WTC11 (cell line): ENCODE results near the gene ARHGAP15. TPM values are rescaled to one million over a fixed set of nuclear protein-coding genes. Genes with fewer than 3 reads are reported as not detected.

Source experiments
- ATAC-seq: fragments of 200-7000 bp; cut with Tn5 transposase; 2 replicates; pipeline ENCODE4 v1.10.0; 2021; ENCODE audit warnings: mild to moderate bottlenecking, moderate library complexity
- CTCF ChIA-PET: fragments of 300-600 bp; sonication (Branson Sonifier 250); formaldehyde crosslinking; loops from one replicate; lab custom pipeline; 2021; ENCODE audit warnings: antibody characterized with exemption; lab: Charles Lee
- POLR2A ChIA-PET: fragments of 350-600 bp; sonication (Branson Sonifier 250); formaldehyde crosslinking; loops from one replicate; lab custom pipeline; 2021; ENCODE audit warnings: antibody characterized with exemption; lab: Charles Lee
- DNase-seq: peaks from one replicate; pipeline ENCODE4 v3.0.0; 2021; ENCODE audit warnings: low spot score
- H3K27ac Mint-ChIP-seq: 2 replicates; pipeline ENCODE4 v1.8.0; 2021; ENCODE audit warnings: mixed read lengths
- H3K27me3 Mint-ChIP-seq: 2 replicates; pipeline ENCODE4 v1.8.0; 2021; ENCODE audit warnings: low read depth, mild to moderate bottlenecking, moderate library complexity, mixed read lengths
- H3K36me3 Mint-ChIP-seq: 2 replicates; pipeline ENCODE4 v1.8.0; 2021; ENCODE audit warnings: mixed read lengths
- H3K4me1 Mint-ChIP-seq: 2 replicates; pipeline ENCODE4 v1.8.0; 2022; ENCODE audit warnings: mixed read lengths
- H3K4me3 Mint-ChIP-seq: 2 replicates; pipeline ENCODE4 v1.8.0; 2021; ENCODE audit warnings: mild to moderate bottlenecking, moderate library complexity, mixed read lengths
- H3K9me3 Mint-ChIP-seq: 2 replicates; pipeline ENCODE4 v1.8.0; 2021; ENCODE audit warnings: mixed read lengths
- CBFB ChIP-seq: sonication (generic); formaldehyde crosslinking; IDR thresholded peaks from 2 replicates; pipeline ENCODE4 v1.8.1; 2022; ENCODE audit warnings: mild to moderate bottlenecking, low read depth, missing genetic modification reagents
- CREM ChIP-seq: sonication (generic); formaldehyde crosslinking; IDR thresholded peaks from 2 replicates; pipeline ENCODE4 v1.8.1; 2022; ENCODE audit warnings: mild to moderate bottlenecking, missing genetic modification reagents, moderate library complexity
- CTCF ChIP-seq: fragments of 200-600 bp; IDR thresholded peaks from 2 replicates; pipeline ENCODE4 v1.8.0; 2022; ENCODE audit warnings: antibody characterized with exemption
- EMX1 ChIP-seq: fragments of 250-450 bp; sonication (Bioruptor Pico); IDR thresholded peaks from 2 replicates; pipeline ENCODE4 v1.8.0; 2021; ENCODE audit warnings: mild to moderate bottlenecking
- ETV6 ChIP-seq: sonication (generic); formaldehyde crosslinking; IDR thresholded peaks from 2 replicates; pipeline ENCODE4 v1.8.1; 2022; ENCODE audit warnings: mild to moderate bottlenecking, missing genetic modification reagents
- FOXK1 ChIP-seq: sonication (generic); formaldehyde crosslinking; IDR thresholded peaks from 2 replicates; pipeline ENCODE4 v1.8.0; 2022; ENCODE audit warnings: mild to moderate bottlenecking, moderate library complexity, missing genetic modification reagents
- HMGXB4 ChIP-seq: sonication (generic); formaldehyde crosslinking; IDR thresholded peaks from 2 replicates; pipeline ENCODE4 v1.8.1; 2023; ENCODE audit warnings: mild to moderate bottlenecking, moderate library complexity, missing genetic modification reagents
- IRF2 ChIP-seq: sonication (generic); formaldehyde crosslinking; IDR thresholded peaks from 2 replicates; pipeline ENCODE4 v1.8.0; 2022; ENCODE audit warnings: low read depth, missing genetic modification reagents, borderline replicate concordance
- NFATC4 ChIP-seq: fragments of 250-450 bp; sonication (Bioruptor Pico); IDR thresholded peaks from 2 replicates; pipeline ENCODE4 v1.9.0; 2021; ENCODE audit warnings: mild to moderate bottlenecking
- NFE2L1 ChIP-seq: sonication (generic); formaldehyde crosslinking; IDR thresholded peaks from 2 replicates; pipeline ENCODE4 v1.8.1; 2023; ENCODE audit warnings: missing genetic modification reagents
- NR1H2 ChIP-seq: sonication (generic); formaldehyde crosslinking; IDR thresholded peaks from 2 replicates; pipeline ENCODE4 v1.9.0; 2021; ENCODE audit warnings: mild to moderate bottlenecking, moderate library complexity, missing genetic modification reagents
- OVOL2 ChIP-seq: fragments of 250-450 bp; sonication (Bioruptor Pico); IDR thresholded peaks from 2 replicates; pipeline ENCODE4 v1.9.0; 2021; ENCODE audit warnings: mild to moderate bottlenecking, borderline replicate concordance
- SMAD4 ChIP-seq: sonication (generic); formaldehyde crosslinking; IDR thresholded peaks from 2 replicates; pipeline ENCODE4 v1.8.0; 2022; ENCODE audit warnings: mild to moderate bottlenecking, missing genetic modification reagents
- SOX15 ChIP-seq: fragments of 250-450 bp; sonication (Bioruptor Pico); IDR thresholded peaks from 2 replicates; pipeline ENCODE4 v1.9.0; 2021; ENCODE audit warnings: mild to moderate bottlenecking
- SP1 ChIP-seq: sonication (generic); formaldehyde crosslinking; conservative IDR thresholded peaks from 2 replicates; pipeline ENCODE4 v1.8.1; 2022; ENCODE audit warnings: missing genetic modification reagents
- TCF7 ChIP-seq: sonication (generic); formaldehyde crosslinking; IDR thresholded peaks from 2 replicates; pipeline ENCODE4 v1.8.0; 2022; ENCODE audit warnings: mild to moderate bottlenecking, low read depth, missing genetic modification reagents, moderate library complexity
- TEAD1 ChIP-seq: sonication (generic); formaldehyde crosslinking; IDR thresholded peaks from 2 replicates; pipeline ENCODE4 v1.8.0; 2022; ENCODE audit warnings: mild to moderate bottlenecking, missing genetic modification reagents
- TEAD4 ChIP-seq: sonication (generic); formaldehyde crosslinking; IDR thresholded peaks from 2 replicates; pipeline ENCODE4 v1.8.0; 2022; ENCODE audit warnings: mild to moderate bottlenecking, missing genetic modification reagents
- USF1 ChIP-seq: sonication (generic); formaldehyde crosslinking; IDR thresholded peaks from 2 replicates; pipeline ENCODE4 v1.8.0; 2022; ENCODE audit warnings: mild to moderate bottlenecking, missing genetic modification reagents
- USF2 ChIP-seq: sonication (generic); formaldehyde crosslinking; IDR thresholded peaks from 2 replicates; pipeline ENCODE4 v1.8.1; 2023; ENCODE audit warnings: mild to moderate bottlenecking, missing genetic modification reagents, moderate library complexity
- ZBTB21 ChIP-seq: sonication (generic); formaldehyde crosslinking; IDR thresholded peaks from 2 replicates; pipeline ENCODE4 v1.8.1; 2023; ENCODE audit warnings: mild to moderate bottlenecking, missing genetic modification reagents, borderline replicate concordance
- ZMAT4 ChIP-seq: fragments of 250-450 bp; sonication (Bioruptor Pico); IDR thresholded peaks from 2 replicates; pipeline ENCODE4 v1.9.0; 2021; ENCODE audit warnings: mild to moderate bottlenecking
- ZNF232 ChIP-seq: sonication (generic); formaldehyde crosslinking; IDR thresholded peaks from 2 replicates; pipeline ENCODE4 v1.8.0; 2022; ENCODE audit warnings: mild to moderate bottlenecking, missing genetic modification reagents
- ZNF263 ChIP-seq: sonication (generic); formaldehyde crosslinking; IDR thresholded peaks from 2 replicates; pipeline ENCODE4 v1.8.1; 2022; ENCODE audit warnings: low read depth, mild to moderate bottlenecking, moderate library complexity, missing genetic modification reagents
- ZNF416 ChIP-seq: fragments of 250-450 bp; sonication (Bioruptor Pico); IDR thresholded peaks from 2 replicates; pipeline ENCODE4 v1.9.0; 2021; ENCODE audit warnings: mild to moderate bottlenecking, inconsistent platforms
- ZNF425 ChIP-seq: fragments of 250-450 bp; sonication (Bioruptor Pico); conservative IDR thresholded peaks from 2 replicates; pipeline ENCODE4 v1.9.0; 2021; ENCODE audit warnings: mild to moderate bottlenecking
- total RNA-seq: library from RNA; stranded (reverse); gene quantifications from 3 replicates; pipeline ENCODE4 v1.2.3, GENCODE V29; 2021

The ARHGAP15 gene
- total RNA-seq, 1 experiment from 2014 or later = 0.28 TPM

- Mint-ChIP-seq H3K27me3 (no peaks in the 10 kb centered on the region), H3K9me3 (no peaks in the 10 kb centered on the region), H3K36me3 (no peaks in the 10 kb centered on the region), H3K27ac (peak overlapping the region; percentile 94), H3K4me3 (peak overlapping the region; percentile 14), H3K4me1 (peaks cover 60% of the 10 kb centered on the region)
- ChIA-PET POLR2A (no interaction called here), CTCF (interaction anchor here (1.1 kb wide), 1 partner anchor 689 kb away, joined by 3 read pairs; no protein-coding TSS in a partner anchor)
- ATAC-seq (peak; percentile 80), DNase-seq (no peak)
- TF ChIP-seq ZNF232 (CRISPR knock-in tag) (0 out of 2 replicates have a peak, but pooled peaks have one; percentile 29), IRF2 (CRISPR knock-in tag) (no peak), FOXK1 (CRISPR knock-in tag) (peak; percentile 34; the same call in 1 of the 2 replicates), NFATC4 (CRISPR knock-in tag) (no peak), NFE2L1 (peak; percentile 51; the same call in 1 of the 2 replicates), SMAD4 (CRISPR knock-in tag) (no peak), ETV6 (CRISPR knock-in tag) (0 out of 2 replicates have a peak, but pooled peaks have one; percentile 44), TCF7 (no peak), NR1H2 (no peak), USF1 (CRISPR knock-in tag) (peak; percentile 55; the same call in 1 of the 2 replicates), OVOL2 (CRISPR knock-in tag) (no peak), TEAD1 (CRISPR knock-in tag) (peak; percentile 82), ZMAT4 (CRISPR knock-in tag) (no peak), SP1 (peak; percentile 40; the same call in 1 of the 2 replicates), CBFB (CRISPR knock-in tag) (no peak), ZNF263 (CRISPR knock-in tag) (no peak), ZBTB21 (CRISPR knock-in tag) (no peak), SOX15 (CRISPR knock-in tag) (no peak), USF2 (CRISPR knock-in tag) (peak; percentile 67), CREM (CRISPR knock-in tag) (no peak), EMX1 (CRISPR knock-in tag) (no peak), ZNF416 (no peak)
Observed at GRCh38 chr2:143762176-143762928, 633.1 kb downstream of the ARHGAP15 start.

GRCh38 chr2:143764261-143764660 lies 635.0 kb downstream of the ARHGAP15 start:
- no peak for TF ChIP-seq CREM (CRISPR knock-in tag)
- TF ChIP-seq FOXK1 (CRISPR knock-in tag) = no peak
- no peak for TF ChIP-seq TEAD4
- no peak for TF ChIP-seq HMGXB4 (CRISPR knock-in tag)
- no peak for TF ChIP-seq CTCF
- TF ChIP-seq ZBTB21 (CRISPR knock-in tag) = no peak
- no peak for TF ChIP-seq ZNF425 (CRISPR knock-in tag)
- TF ChIP-seq, all 79 proteins: peak for 0
- ChIA-PET POLR2A (no interaction called here), CTCF (no interaction called here)
- no peaks in the 10 kb centered on the region for H3K9me3 Mint-ChIP-seq
- no peak overlapping the region for H3K27ac Mint-ChIP-seq
- H3K27me3 Mint-ChIP-seq = no peaks in the 10 kb centered on the region
- no peak overlapping the region for H3K4me3 Mint-ChIP-seq
- no peaks in the 10 kb centered on the region for H3K36me3 Mint-ChIP-seq
- H3K4me1 Mint-ChIP-seq = peaks cover 44% of the 10 kb centered on the region
- ATAC-seq (no peak), DNase-seq (no peak)
